ENCODE data around the gene ATL3.

- TF ChIP-seq CTCF (IDR thresholded peaks at IDR 0.05), result no peak
- no peak for TF ChIP-seq POLR2A (IDR thresholded peaks at IDR 0.05)
Measured at GRCh38 chr11:63709336-63709884, 38.2 kb upstream of the ATL3 start.

Data from heart left ventricle (tissue), 13 donors.